ENCODE results near the gene TTC1.

TTC1 gene

GRCh38 chr5:160079753-160080152 lies 70.8 kb downstream of the TTC1 start:
- Histone ChIP-seq H3K9me2 (replicated peaks; ENCODE audit: low read depth, low read length) (no peaks in the 10 kb centered on the region), H3F3A (ENCODE audit: low read depth) (no peaks in the 10 kb centered on the region), H3K9me3 (ENCODE audit: insufficient read depth, low read depth, low read length) (no peaks in the 10 kb centered on the region), H3K4me3 (ENCODE audit: low read length, poor library complexity, severe bottlenecking) (no peak overlapping the region), H4K20me1 (ENCODE audit: insufficient read depth, low read length, poor library complexity, severe bottlenecking) (no peaks in the 10 kb centered on the region), H3K27me3 (ENCODE audit: insufficient read depth, low read length, poor library complexity, severe bottlenecking) (no peaks in the 10 kb centered on the region), H3K9ac (ENCODE audit: low read depth, low read length, poor library complexity, severe bottlenecking) (no peak overlapping the region), H3K79me2 (ENCODE audit: insufficient read depth, low read length) (no peaks in the 10 kb centered on the region), H3K4me2 (ENCODE audit: low read depth, low read length, poor library complexity, severe bottlenecking) (no peak overlapping the region), H2AFZ (ENCODE audit: low read length) (no peak overlapping the region), H3K36me3 (ENCODE audit: insufficient read depth, low read length) (peaks cover 8% of the 10 kb centered on the region; the same call in 1 of the 2 replicates), H3K4me1 (ENCODE audit: insufficient read depth, low read length, poor library complexity, severe bottlenecking) (no peaks in the 10 kb centered on the region)
- TF ChIP-seq CTCF (conservative IDR thresholded peaks at IDR 0.05; ENCODE audit: low read length), result no peak
- no peak for TF ChIP-seq EZH2phosphoT487 (IDR thresholded peaks at IDR 0.05; ENCODE audit: borderline replicate concordance)

GRCh38 chr5:160081495-160081894 lies 72.6 kb downstream of the TTC1 start:
- Histone ChIP-seq H3K79me2 (ENCODE audit: insufficient read depth, low read length) (no peaks in the 10 kb centered on the region), H3F3A (ENCODE audit: low read depth) (no peaks in the 10 kb centered on the region), H3K9ac (ENCODE audit: low read depth, low read length, poor library complexity, severe bottlenecking) (no peak overlapping the region), H3K9me2 (replicated peaks; ENCODE audit: low read depth, low read length) (no peaks in the 10 kb centered on the region), H4K20me1 (ENCODE audit: insufficient read depth, low read length, poor library complexity, severe bottlenecking) (no peaks in the 10 kb centered on the region), H3K4me1 (ENCODE audit: insufficient read depth, low read length, poor library complexity, severe bottlenecking) (no peaks in the 10 kb centered on the region), H3K4me2 (ENCODE audit: low read depth, low read length, poor library complexity, severe bottlenecking) (no peak overlapping the region), H3K36me3 (ENCODE audit: insufficient read depth, low read length) (peaks cover 8% of the 10 kb centered on the region; the same call in 1 of the 2 replicates), H3K27me3 (ENCODE audit: insufficient read depth, low read length, poor library complexity, severe bottlenecking) (no peaks in the 10 kb centered on the region), H3K9me3 (ENCODE audit: insufficient read depth, low read depth, low read length) (no peaks in the 10 kb centered on the region), H3K4me3 (ENCODE audit: low read length, poor library complexity, severe bottlenecking) (no peak overlapping the region), H2AFZ (ENCODE audit: low read length) (no peak overlapping the region)
- no peak for TF ChIP-seq EZH2phosphoT487 (IDR thresholded peaks at IDR 0.05; ENCODE audit: borderline replicate concordance)
- TF ChIP-seq CTCF (conservative IDR thresholded peaks at IDR 0.05; ENCODE audit: low read length), result no peak

- no peak overlapping the region for H2AFZ ChIP-seq (ENCODE audit: low read length)
- peaks cover under 1% of the 10 kb centered on the region; the same call in 1 of the 2 replicates for H3K36me3 ChIP-seq (ENCODE audit: insufficient read depth, low read length)
- H3K4me3 ChIP-seq (ENCODE audit: low read length, poor library complexity, severe bottlenecking), result no peak overlapping the region
- H3K9me3 ChIP-seq (ENCODE audit: insufficient read depth, low read depth, low read length), result no peaks in the 10 kb centered on the region
- H3K4me2 ChIP-seq (ENCODE audit: low read depth, low read length, poor library complexity, severe bottlenecking), result no peak overlapping the region
- H4K20me1 ChIP-seq (ENCODE audit: insufficient read depth, low read length, poor library complexity, severe bottlenecking), result no peaks in the 10 kb centered on the region
- no peaks in the 10 kb centered on the region for H3K4me1 ChIP-seq (ENCODE audit: insufficient read depth, low read length, poor library complexity, severe bottlenecking)
- no peaks in the 10 kb centered on the region for H3K9me2 ChIP-seq (replicated peaks; ENCODE audit: low read depth, low read length)
- TF ChIP-seq EZH2phosphoT487 (IDR thresholded peaks at IDR 0.05; ENCODE audit: borderline replicate concordance) (no peak), CTCF (conservative IDR thresholded peaks at IDR 0.05; ENCODE audit: low read length) (no peak)
- no peak overlapping the region for H3K9ac ChIP-seq (ENCODE audit: low read depth, low read length, poor library complexity, severe bottlenecking)
- H3K79me2 ChIP-seq (ENCODE audit: insufficient read depth, low read length), result no peaks in the 10 kb centered on the region
- no peaks in the 10 kb centered on the region for H3F3A ChIP-seq (ENCODE audit: low read depth)
- H3K27me3 ChIP-seq (ENCODE audit: insufficient read depth, low read length, poor library complexity, severe bottlenecking), result no peaks in the 10 kb centered on the region
These were observed 73.9 kb downstream of the TTC1 start for GRCh38 chr5:160082614-160083500.

All from Loucy (cell line).